Endometrium (tissue), 2 donors: ENCODE results near the gene SYNDIG1.

ENCODE experiments used
- FAIRE-seq: peaks from 2 replicates; lab custom pipeline; 2012; peaks lifted over from hg19 to GRCh38; lab: Jason Lieb, UNC
- donor health status: control.
- donor health status: control.

Gene SYNDIG1

GRCh38 chr20:24528583-24529368 lies 59.3 kb downstream of the SYNDIG1 start:
- FAIRE-seq: no peak

DNA sequence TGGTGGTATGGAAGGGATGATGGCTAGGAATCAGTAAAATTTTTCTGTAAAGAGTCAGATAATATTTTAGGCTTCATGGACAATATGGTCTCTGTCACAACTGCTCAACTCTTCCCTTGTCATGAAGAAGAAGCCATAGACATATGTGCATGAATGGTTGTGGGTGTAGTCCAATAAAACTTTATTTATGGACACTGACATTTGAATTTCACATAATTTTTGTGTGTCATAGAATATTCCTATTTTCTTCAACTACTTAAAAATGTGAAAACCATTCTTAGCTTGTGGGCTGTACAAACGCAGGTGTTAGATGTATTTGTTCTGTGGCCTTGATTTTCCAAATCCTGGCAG lies 59.9 kb downstream of the SYNDIG1 start:
- no peak for FAIRE-seq

DNA sequence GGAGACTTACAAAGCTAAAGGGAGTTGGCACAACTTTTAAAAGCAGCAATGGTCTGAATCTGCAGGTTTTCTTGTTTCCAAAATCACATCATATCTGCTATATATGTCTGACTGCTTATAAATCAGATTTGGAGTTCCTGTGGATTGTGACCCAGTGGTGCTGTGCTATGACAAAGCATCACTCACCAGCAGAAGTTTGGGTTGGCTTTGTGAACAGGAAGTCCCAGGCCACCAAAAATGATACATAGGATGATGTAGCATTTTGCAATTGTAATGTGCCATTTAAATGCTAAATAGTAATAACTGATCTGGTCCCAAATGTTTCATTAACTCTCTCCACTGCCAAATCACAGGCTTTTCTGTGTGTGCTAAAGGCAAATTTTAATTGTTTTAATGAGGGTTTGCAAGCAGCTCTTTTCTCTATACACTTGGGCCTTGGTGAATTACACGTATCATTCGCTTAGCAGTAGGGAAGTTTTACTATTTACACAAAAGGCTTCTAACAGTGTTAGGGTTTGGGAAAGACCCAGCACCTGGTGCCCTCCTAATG lies 60.8 kb downstream of the SYNDIG1 start:
- FAIRE-seq: no peak

DNA sequence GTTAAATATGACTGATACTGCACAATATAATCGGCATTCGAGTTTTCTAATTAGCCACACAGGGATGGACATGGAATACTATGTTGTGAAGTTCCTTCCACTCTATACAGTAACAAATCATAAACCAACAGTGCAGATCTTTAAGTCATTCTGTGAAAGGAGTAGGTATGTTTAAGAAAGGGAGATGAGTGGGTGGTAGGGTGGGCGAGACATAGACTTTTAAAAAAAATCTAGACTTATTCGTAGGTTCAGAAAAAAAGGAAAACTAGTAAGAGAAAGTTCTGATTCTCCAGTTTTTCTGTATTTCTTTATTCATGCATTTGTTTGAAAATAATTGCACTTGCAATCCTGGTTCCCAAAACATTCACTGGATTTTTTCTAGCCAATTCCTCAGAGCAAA lies 61.8 kb downstream of the SYNDIG1 start:
- FAIRE-seq: no peak

DNA sequence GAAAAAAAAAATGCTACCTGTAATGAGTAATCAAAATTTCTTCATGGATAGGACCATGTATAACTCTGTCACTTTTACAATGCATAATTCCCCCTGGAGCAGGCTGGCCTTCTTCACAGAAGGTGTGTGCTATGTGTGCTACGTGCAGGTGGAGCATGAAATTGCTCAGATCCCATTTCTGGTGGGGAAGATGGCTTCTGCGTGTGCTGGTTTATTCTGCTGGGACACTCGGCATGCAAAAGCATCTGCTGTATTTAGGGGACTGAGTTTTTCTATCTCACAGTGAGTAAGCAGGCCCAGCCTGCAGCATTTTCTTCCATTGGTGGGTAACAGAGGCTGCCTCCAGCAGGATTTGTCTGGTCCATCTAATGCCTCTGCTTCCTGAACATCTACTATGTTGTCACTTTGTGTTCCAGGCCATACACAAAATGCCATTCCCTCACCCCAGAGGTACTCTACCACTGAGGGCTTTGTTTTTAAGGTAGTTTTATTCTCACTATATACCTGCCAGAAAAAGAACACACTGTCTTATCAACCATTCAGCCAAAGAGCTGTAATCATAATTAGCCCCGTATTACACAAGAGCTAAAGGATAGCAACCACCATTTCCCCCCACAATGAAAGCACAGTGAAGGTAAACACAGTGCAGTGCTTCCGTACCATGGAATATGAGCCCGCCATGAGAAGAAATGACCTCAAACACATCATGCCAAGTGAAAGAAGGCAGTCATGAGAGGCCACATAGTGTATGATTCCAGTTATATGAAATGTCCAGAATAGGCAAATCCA lies 62.4 kb downstream of the SYNDIG1 start:
- no peak for FAIRE-seq

DNA sequence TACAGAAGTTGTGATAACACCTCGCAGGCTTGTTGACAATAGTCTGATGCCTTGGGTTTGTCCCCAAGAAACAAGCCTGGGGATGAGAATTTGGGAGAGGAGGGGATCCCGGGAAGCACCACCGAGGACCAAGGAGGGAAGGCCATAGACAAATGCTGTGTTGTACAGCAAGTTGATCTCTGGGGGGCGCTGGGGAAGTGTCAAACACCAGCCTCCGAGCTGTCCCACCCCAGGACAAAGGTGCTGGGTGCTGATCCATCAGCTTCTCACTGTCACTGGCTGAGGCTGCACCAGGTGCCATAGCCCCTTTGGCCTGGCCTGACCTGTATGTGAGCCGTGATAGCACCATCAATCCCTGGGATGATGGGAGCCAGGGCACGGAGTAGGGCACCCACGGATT lies 64.0 kb downstream of the SYNDIG1 start:
- no peak for FAIRE-seq

DNA sequence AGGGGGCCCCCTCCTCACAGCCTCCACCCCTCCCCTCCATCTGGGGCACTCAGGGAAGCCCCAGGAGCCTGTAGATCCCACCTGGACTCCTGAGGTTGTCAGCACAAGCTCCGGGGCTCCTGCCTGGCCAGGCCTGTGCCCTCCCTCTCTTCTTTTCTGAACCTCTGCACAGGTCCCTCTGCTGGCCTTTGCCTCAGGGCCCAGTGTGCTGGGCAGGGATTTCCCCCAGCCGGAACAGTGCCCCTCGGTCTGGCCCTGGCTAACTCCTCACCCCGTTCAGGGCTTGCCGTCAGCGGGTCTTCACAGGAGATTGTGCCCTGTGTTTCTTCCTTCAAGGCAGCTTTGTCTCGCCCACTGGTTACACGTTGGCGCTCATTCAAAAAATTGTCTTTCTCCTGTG lies 64.9 kb downstream of the SYNDIG1 start:
- FAIRE-seq: no peak

DNA sequence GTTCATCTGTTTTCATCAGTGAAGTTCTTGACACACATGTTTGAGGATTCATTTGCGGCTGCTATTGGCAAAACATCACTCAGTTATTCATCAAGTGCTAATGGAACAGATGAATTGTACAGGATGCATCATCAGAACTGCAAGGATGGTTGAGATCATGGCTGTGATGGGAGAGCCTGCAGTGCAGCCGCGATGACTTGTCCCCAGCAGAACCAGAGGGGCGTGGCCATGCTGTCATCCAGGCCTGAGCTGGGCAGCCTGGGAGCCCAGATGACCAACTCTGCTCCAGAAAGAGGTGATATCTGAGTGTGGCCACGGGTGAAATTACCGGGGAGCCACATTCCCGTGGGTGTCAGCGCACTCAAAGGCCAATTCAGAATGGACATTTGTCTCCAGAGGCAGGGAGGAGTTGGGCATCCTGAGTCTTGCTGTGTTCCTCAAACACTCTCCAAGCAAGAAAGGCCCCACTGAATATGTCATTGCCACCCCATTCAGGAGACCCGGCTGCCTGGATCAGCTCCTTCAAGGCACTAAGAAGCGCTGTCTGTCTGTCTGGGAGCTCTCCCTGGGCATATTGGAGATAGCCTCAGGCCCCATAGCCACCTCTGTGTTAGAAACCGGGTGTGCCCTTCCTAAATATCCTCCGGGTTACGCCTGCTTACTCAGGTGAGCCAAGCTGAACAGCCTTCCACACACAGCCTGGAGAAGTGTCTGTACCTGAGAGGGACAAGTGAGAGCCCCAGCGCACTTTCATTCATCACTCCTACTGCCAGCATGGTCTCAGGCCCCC lies 66.7 kb downstream of the SYNDIG1 start:
- FAIRE-seq: no peak

DNA sequence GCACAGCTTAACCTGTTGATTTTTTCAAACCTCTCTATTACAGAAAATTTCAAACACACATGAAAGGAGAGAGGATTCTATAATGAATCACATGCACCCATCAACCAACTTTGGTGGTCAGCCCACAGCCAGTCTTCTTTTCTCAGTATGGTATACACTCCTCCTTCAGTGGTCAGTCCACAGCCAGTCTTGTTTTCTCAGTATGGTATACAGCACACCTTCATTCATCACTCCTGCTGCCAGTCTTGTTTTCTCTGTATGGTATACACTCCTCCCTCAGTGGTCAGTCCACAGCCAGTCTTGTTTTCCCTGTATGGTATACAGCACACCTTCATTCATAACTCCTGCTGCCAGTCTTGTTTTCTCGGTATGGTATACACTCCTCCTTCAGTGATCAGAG lies 67.8 kb downstream of the SYNDIG1 start:
- no peak for FAIRE-seq

DNA sequence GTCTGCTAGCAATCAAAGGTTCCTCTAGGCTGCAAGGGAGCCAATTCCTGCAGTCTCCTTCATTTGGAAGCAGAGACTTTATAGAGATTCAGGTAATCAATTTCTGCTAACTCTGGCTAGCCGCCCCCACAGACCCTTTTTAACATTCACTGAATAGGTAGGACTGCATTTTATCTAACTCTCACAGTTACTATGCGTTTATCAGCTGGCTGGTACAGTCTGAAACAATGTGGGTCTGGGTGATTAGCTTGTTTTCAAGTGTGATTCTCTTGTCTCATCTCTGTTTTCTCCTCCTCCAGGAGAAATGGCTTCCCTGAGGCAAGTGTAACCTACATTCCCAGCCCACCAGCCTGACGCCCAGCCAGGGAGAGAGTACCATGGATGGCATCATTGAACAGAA lies 73.3 kb downstream of the SYNDIG1 start:
- no peak for FAIRE-seq

DNA sequence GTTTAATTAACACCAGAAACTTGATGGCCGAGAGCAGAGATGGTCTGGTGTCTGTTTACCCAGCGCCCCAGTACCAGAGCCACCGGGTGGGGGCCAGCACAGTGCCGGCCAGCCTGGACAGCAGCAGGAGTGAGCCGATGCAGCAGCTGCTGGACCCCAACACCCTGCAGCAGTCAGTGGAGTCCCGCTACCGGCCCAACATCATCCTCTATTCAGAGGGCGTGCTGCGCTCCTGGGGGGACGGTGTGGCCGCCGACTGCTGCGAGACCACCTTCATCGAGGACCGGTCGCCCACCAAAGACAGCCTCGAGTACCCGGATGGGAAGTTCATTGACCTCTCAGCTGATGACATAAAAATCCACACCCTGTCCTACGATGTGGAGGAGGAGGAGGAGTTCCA lies 73.7 kb downstream of the SYNDIG1 start:
- no peak for FAIRE-seq

- FAIRE-seq: no peak
These were observed 74.3 kb downstream of the SYNDIG1 start for GRCh38 chr20:24543741-24544140.

DNA sequence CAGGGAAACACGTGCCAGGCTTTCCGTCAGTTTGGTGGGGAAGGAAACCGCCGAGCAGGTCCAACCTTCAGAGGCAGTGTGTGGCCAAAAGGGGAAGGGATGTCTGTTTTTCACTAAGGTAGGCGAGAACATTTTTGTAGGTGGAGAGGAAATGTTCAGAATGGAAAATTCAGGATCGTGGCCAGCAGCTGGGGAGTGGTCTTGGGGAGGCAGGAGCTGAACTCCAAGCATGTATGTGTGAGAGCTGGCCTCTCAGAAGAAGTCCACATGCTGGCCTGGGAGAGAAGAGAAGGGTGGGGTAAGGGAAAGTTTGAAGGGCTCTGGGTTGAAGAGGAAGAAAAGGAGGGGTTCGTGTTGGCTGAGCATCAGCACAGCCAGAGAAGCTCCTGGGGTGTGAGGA lies 74.9 kb downstream of the SYNDIG1 start:
- no peak for FAIRE-seq

GRCh38 chr20:24545168-24545567 lies 75.7 kb downstream of the SYNDIG1 start:
- FAIRE-seq: no peak

GRCh38 chr20:24546232-24546892 lies 76.9 kb downstream of the SYNDIG1 start:
- FAIRE-seq: no peak

GRCh38 chr20:24547967-24548366 lies 78.5 kb downstream of the SYNDIG1 start:
- FAIRE-seq: no peak

GRCh38 chr20:24559114-24559732 lies 89.8 kb downstream of the SYNDIG1 start:
- FAIRE-seq: no peak

GRCh38 chr20:24560571-24561491 lies 91.4 kb downstream of the SYNDIG1 start:
- no peak for FAIRE-seq

DNA sequence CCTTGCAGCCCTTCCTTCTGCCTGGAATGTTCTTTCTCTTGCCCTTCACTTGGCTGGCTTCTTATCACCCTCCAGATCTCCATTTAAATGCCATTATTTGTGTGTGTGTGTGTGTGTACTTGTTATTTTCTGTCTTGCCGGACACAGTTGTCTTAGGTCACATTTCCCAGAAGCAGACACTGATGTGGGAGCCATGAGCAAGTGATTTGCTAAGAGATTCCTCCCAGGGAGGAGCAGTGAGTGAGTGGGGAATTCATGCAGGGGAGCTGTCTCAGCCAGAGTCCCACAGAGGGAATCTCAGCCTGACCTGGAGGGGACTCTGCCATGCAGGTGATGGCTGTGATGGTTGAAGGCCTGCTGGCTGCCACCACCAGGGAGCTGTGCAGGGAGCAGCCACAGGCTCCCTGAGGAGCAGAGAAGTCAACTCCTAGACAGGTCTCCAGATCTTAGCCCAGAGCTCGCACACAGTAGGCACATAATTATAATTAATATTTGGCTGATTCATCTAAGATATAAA lies 96.5 kb downstream of the SYNDIG1 start:
- no peak for FAIRE-seq

GRCh38 chr20:24566656-24567055 lies 97.2 kb downstream of the SYNDIG1 start:
- no peak for FAIRE-seq
